Fibroblast of gingiva (primary cell): ENCODE data around the gene GRIK1.

Experiments
- DNase-seq: peaks from one replicate; pipeline ENCODE4 v3.0.0-alpha.2; 2011; ENCODE audit warnings: low read depth

GRIK1 gene

DNA sequence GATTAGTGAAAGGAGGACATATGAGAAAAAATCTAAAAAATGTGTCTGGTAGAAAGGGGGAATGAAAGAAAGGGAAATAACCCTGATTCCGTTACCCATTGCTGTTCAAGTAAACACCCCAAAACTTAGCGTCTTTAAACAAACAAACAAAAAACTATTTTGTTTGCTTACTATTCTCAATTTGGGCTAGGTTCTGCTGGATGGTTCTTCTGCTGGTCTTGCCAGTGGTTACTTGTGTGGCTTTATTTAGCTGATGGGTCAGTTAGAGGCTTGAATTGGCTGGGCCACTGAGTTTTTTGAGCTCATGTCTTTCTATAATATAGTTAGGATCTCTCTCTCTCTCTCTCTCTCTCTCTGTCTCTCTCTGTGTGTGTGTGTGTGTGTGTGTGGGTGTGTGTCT is 112.1 kb downstream of the GRIK1 start:
- DNase-seq = no peak

GRCh38 chr21:29827236-29827635 is 112.6 kb downstream of the GRIK1 start:
- DNase-seq = peak; percentile 14

DNA sequence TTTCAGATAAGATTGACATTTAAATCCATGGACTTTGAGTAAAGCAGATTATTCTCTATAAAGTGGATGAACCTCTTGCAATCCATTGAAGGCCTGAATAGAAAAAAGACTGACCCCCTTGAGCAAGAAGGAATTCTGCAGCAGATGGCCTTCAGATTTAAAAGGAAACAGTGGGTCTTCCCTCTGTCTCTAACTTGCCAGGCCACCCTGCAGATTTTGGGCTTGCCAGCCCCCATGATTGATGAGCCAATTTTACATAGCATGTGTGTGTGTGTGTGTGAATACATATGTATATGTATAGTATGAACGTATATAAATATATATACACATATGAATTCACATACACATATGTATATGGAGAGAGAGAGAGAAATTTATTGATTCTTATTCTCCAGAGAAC is 113.4 kb downstream of the GRIK1 start:
- no peak for DNase-seq

GRCh38 chr21:29825936-29826335 is 113.9 kb downstream of the GRIK1 start:
- no peak for DNase-seq

- DNase-seq = no peak
Observed at GRCh38 chr21:29825345-29825744, 114.5 kb downstream of the GRIK1 start.

DNA sequence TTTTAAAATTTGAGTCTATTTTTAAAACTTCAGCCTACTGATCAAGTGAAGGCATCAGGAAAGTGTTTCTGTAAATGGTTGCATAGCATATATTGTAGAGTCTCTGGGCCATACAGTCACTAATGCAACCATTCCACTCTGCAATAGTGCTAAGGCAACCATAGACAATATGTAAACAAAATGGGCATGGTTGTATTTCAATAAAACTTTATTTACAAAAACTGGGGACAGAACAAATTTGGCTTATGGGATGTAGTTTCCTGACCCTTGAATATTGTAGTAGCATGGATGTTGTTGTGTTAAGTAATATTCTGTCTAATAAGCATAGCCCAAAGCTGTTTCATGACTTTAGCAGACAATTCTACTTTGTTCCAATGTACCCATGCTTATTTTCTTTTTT is 117.7 kb downstream of the GRIK1 start:
- DNase-seq = no peak

GRCh38 chr21:29821230-29821629 is 118.6 kb downstream of the GRIK1 start:
- no peak for DNase-seq

GRCh38 chr21:29819675-29820326 is 120.0 kb downstream of the GRIK1 start:
- no peak for DNase-seq

GRCh38 chr21:29818383-29818921 is 121.3 kb downstream of the GRIK1 start:
- DNase-seq = no peak

DNA sequence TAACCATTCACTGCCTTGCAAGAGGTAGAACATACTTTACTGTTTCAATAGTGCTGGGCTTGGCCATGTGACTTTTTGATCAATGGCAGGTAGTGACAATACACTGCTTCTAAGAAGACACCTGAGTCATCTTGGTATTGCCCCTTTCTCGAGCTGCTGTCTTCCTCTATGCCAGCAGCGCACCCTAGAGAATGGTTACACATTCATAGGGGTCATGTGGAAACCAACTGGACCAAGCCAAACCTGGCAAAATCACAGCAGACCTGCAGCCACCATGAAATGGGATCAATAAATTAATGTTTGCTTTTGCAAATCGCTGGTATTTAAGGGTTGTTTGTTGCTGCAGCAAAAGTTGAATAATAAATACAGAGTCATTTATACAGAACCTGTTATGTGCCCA is 122.3 kb downstream of the GRIK1 start:
- DNase-seq = no peak

GRCh38 chr21:29812947-29813346 is 126.8 kb downstream of the GRIK1 start:
- DNase-seq = no peak

DNA sequence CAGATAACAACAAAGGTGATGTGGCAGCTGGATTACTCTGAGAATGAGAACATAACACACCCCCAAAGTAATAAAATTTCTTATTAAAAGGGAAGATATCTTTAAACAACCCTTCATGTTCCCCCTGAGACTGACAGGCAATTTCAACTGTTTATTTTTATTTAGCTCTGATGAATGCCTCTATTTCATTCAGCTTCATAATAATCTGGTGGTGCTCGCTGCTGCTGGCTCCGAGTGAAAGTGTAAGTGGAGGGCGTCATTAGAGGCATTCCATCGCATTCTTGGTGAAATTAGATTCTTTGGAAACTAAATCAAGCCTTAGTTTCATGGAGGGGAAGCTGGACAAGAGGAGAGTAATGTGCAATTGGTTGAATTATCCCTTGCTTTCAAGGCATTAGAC is 128.9 kb downstream of the GRIK1 start:
- no peak for DNase-seq

GRCh38 chr21:29808153-29808552 is 131.6 kb downstream of the GRIK1 start:
- DNase-seq = no peak

DNA sequence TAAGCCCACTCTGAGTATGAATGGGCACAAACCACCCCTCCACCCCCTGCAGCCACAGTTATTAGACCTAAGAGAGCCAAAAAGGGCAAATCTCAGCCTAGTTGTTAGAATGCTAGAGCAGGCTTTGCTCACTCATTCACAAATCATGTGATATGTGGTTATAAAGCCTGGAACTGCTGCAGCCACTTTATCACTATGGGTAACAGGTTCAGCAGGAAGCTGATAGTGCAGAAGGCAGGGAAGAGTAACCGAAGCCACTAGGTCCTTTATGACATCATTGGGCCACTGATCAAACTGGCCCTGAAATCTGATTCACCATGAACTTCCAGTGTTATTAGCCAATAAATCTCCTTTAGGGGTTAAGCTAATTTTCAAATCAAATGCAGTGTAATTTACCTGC is 134.7 kb downstream of the GRIK1 start:
- DNase-seq = no peak

DNA sequence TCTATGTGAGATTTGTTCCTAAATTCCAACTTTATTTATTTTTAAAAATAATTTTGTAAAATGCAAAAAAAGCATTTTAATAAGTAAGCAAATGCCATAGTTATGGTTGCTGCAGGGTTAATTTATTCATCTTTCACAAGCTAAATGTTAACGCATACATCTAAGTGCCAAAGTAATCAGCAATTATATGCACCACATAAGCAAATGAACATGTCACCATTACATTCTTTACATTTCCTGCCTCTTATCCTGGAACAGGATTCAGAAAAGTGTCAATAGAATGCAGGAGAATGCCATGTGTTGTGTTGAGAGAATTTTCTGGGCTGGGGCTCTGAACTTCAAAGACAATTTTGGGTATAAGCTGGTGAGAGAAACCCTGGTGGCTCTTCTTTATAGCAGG is 136.6 kb downstream of the GRIK1 start:
- no peak for DNase-seq

GRCh38 chr21:29801122-29801521 is 138.7 kb downstream of the GRIK1 start:
- DNase-seq = no peak

DNA sequence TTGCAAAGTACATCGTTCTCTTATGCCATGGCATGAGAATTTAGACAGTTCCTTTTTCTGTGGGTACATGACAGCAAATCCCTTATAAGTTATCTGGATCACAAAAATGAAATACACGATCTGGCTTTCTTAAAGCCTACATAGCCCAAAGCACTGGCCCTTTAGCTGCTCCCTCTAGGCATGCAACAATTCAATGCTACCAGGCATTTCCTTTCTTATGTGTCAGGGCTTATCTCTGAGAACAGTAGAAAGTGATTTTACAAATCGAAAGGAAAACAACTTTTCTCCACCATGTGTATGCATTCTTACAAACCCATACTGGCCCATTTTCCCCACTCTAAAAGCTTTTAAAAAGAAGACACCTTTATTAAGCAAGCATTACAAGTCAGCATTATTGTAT is 139.7 kb downstream of the GRIK1 start:
- no peak for DNase-seq

DNA sequence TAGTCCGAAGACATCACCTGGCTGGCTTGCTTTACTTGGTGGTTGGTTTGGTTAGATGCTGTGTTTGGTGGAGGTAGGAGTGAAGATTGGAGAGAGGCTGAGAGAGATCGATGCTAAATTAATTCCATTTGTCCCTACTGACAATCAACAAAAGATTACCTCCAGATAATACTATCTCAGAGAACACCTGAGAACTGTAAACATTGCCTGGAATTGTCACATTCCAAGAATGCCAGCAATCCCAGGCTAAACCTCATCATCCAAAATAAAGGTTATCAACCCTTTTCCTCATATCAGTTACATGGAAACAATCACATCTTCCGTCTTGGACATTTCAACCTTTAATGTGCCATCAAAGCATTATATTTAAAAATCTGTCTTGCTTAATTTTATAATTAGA is 141.0 kb downstream of the GRIK1 start:
- DNase-seq = no peak

GRCh38 chr21:29797155-29797554 is 142.6 kb downstream of the GRIK1 start:
- no peak for DNase-seq

- DNase-seq = no peak
Observed at GRCh38 chr21:29793712-29794111, 146.1 kb downstream of the GRIK1 start.

DNA sequence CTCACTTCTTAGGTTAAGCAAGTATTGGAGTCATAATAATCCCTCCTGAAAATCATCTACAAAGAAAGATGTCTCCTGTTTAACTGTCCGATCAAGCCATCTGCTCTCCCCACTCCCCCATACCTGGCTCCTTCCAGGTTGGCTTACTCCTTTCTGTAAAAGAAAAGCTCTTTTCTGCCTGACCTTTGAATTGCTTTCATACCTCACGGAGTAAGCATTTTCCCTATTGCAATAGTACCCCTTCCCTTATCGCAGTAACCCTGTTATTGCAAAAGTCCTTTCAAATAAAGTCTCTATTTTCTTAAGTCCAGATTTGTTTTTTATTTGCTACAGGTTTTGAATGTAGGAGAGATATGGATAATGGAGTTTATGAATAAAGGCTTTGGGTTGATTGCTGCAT is 150.4 kb downstream of the GRIK1 start:
- no peak for DNase-seq

DNA sequence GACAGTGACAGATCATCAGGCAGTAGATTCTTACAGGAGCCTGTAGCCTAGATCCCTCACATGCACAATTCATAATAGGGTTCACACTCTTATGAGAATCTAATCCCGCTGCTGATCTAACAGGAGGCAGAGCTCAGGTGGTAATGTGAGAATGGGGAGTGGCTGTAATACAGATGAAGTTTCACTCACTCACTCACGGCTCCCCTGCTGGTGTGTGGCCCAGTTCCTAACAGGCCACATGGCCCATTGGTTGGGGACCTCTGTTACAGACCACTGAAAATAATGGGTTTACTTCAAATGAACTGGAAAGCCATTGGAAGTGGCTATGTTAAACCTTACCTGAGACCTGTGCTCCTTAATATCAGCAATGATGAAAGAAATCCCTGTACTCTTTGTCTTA is 151.0 kb downstream of the GRIK1 start:
- DNase-seq = no peak

GRCh38 chr21:29787361-29787909 is 152.4 kb downstream of the GRIK1 start:
- no peak for DNase-seq
